HCT116 (cell line): Measurements from ENCODE around the gene SORBS1. TPM values are rescaled to one million over a fixed set of nuclear protein-coding genes. Genes with fewer than 3 reads are reported as not detected.

Experiments
- ATAC-seq: fragments of 200-7000 bp; cut with Tn5 transposase; 2 replicates; pipeline ENCODE4 v1.9.1; 2020; ENCODE audit warnings: mild to moderate bottlenecking, moderate library complexity
- BruUV-seq: library from RNA; stranded (reverse); fragments of 400-500 nt; replicated peaks from 2 replicates; lab custom pipeline; 2021; lab: Mats Ljungman, UMichigan
- CTCF ChIA-PET: fragments of 300-600 bp; sonication (Branson Sonifier 250); formaldehyde crosslinking; loops from one replicate; lab custom pipeline; 2021; ENCODE audit warnings: antibody characterized with exemption; lab: Charles Lee
- POLR2A ChIA-PET: fragments of 300-600, 350-600 bp; sonication (Branson Sonifier 250); formaldehyde crosslinking; loops from one replicate; lab custom pipeline; 2021; ENCODE audit warnings: antibody characterized with exemption; lab: Charles Lee
- RAD21 ChIA-PET, 2 experiments: fragments of 300-600 bp; sonication (Branson Sonifier 250); formaldehyde crosslinking; loops; one replicate each; lab custom pipeline; 2023; ENCODE audit warnings: low total read pairs in 2 of 2; ENCODE audit not compliant: uncharacterized antibody in 2 of 2, unreplicated experiment in 2 of 2, low non-redundant PET in 1 of 2; lab: Charles Lee
- DNase-seq: peaks from one replicate; pipeline ENCODE4 v3.0.0-alpha.2; 2010; ENCODE audit warnings: low read depth, low spot score
- H2AFZ ChIP-seq: fragments of 200-600 bp; shearing (Covaris generic), sonication (generic); 2 replicates; pipeline ENCODE4 v1.6.1; 2017; ENCODE audit warnings: low read depth, mixed run types, mixed read lengths, antibody characterized with exemption, low read length; ENCODE audit not compliant: poor library complexity, severe bottlenecking
- H3K27ac ChIP-seq: 2 replicates; pipeline ENCODE4 v1.5.1; 2012; ENCODE audit warnings: low read depth, low read length
- H3K27me3 ChIP-seq: fragments of 200-600 bp; sonication (generic); 2 replicates; pipeline ENCODE4 v1.6.1; 2016; ENCODE audit warnings: mixed run types, low read length, mixed read lengths; ENCODE audit not compliant: insufficient read depth
- H3K36me3 ChIP-seq, 2 experiments: fragments of 200-500 bp in 1 of 2; fragments of 200-600 bp in 1 of 2; sonication (Bioruptor generic) in 1 of 2; sonication (generic) in 1 of 2; 2 replicates each; pipeline versions ENCODE4 v1.5.1 to v1.6.1; 2014 to 2016; ENCODE audit warnings: low read length in 2 of 2, inconsistent platforms in 1 of 2, mixed read lengths in 1 of 2, mixed run types in 1 of 2; ENCODE audit not compliant: insufficient read depth in 2 of 2, control insufficient read depth in 1 of 2
- H3K4me1 ChIP-seq, 2 experiments: fragments of 200-600 bp in 1 of 2; sonication (generic) in 1 of 2; 2 replicates each; pipeline versions ENCODE4 v1.5.1 to v1.6.1; 2012 to 2017; ENCODE audit warnings: low read length in 2 of 2, inconsistent platforms in 1 of 2, mild to moderate bottlenecking in 1 of 2, mixed read lengths in 1 of 2, mixed run types in 1 of 2, moderate library complexity in 1 of 2; ENCODE audit not compliant: insufficient read depth in 2 of 2, control insufficient read depth in 1 of 2
- H3K4me2 ChIP-seq: fragments of 200-600 bp; sonication (generic); 2 replicates; pipeline ENCODE4 v1.6.1; 2017; ENCODE audit warnings: mixed run types, low read length, mixed read lengths
- H3K4me3 ChIP-seq, 2 experiments: fragments of 200-600 bp in 1 of 2; sonication (generic) in 1 of 2; replicated peaks in 1 of 2; 2 replicates each; pipeline ENCODE4 v1.5.1; 2011 to 2016; ENCODE audit warnings: low read length in 2 of 2, control low read depth in 1 of 2, low read depth in 1 of 2, mild to moderate bottlenecking in 1 of 2, mixed read lengths in 1 of 2, mixed run types in 1 of 2
- H3K79me2 ChIP-seq: fragments of 200-600 bp; sonication (generic); 2 replicates; pipeline ENCODE4 v1.6.1; 2017; ENCODE audit warnings: mild to moderate bottlenecking, mixed run types, low read length, moderate library complexity, mixed read lengths; ENCODE audit not compliant: insufficient read depth
- H3K9ac ChIP-seq: fragments of 200-600 bp; sonication (generic); 2 replicates; pipeline ENCODE4 v1.6.1; 2016; ENCODE audit warnings: low read length, mixed read lengths
- H3K9me2 ChIP-seq: fragments of 200-600 bp; sonication (generic), shearing (Covaris generic); 2 replicates; pipeline ENCODE4 v1.6.1; 2017; ENCODE audit warnings: mixed run types, mild to moderate bottlenecking, moderate library complexity; ENCODE audit not compliant: insufficient read depth
- H3K9me3 ChIP-seq, 2 experiments: fragments of 200-500 bp in 1 of 2; fragments of 200-600 bp in 1 of 2; sonication (Bioruptor generic) in 1 of 2; sonication (generic) in 1 of 2; 2 replicates each; pipeline ENCODE4 v1.6.1; 2014 to 2017; ENCODE audit warnings: low read length in 2 of 2, mixed read lengths in 2 of 2, inconsistent platforms in 1 of 2, low read depth in 1 of 2, mild to moderate bottlenecking in 1 of 2, mixed run types in 1 of 2, moderate library complexity in 1 of 2; ENCODE audit not compliant: control insufficient read depth in 1 of 2, insufficient read depth in 1 of 2
- H4K20me1 ChIP-seq: fragments of 200-600 bp; sonication (generic), shearing (Covaris generic); 2 replicates; pipeline ENCODE4 v1.6.1; 2017; ENCODE audit warnings: mixed run types, mild to moderate bottlenecking, moderate library complexity; ENCODE audit not compliant: insufficient read depth
- CBX3 ChIP-seq: IDR thresholded peaks from 2 replicates; pipeline ENCODE4 v1.6.1; 2012; ENCODE audit warnings: low read depth
- CTCF ChIP-seq, 3 experiments: fragments of 200-600 bp in 1 of 3; sonication (generic) in 1 of 3; IDR thresholded peaks in 2 of 3; conservative IDR thresholded peaks in 1 of 3; 2 replicates each; pipeline ENCODE4 v1.5.1; 2012 to 2017; ENCODE audit warnings: low read depth in 2 of 3, low read length in 2 of 3, antibody characterized with exemption in 1 of 3, borderline replicate concordance in 1 of 3, control low read depth in 1 of 3, mild to moderate bottlenecking in 1 of 3, mixed read lengths in 1 of 3, mixed run types in 1 of 3, moderate library complexity in 1 of 3; ENCODE audit not compliant: insufficient read depth in 1 of 3
- EZH2 ChIP-seq: fragments of 200-600 bp; sonication (generic); IDR thresholded peaks from 2 replicates; pipeline ENCODE4 v1.6.1; 2017; ENCODE audit warnings: antibody characterized with exemption, mixed run types
- EZH2phosphoT487 ChIP-seq: fragments of 200-600 bp; IDR thresholded peaks from 2 replicates; pipeline ENCODE4 v1.6.1; 2018; ENCODE audit warnings: antibody characterized with exemption, borderline replicate concordance
- POLR2A ChIP-seq: IDR thresholded peaks from 2 replicates; pipeline ENCODE4 v1.7.0; 2011; ENCODE audit warnings: borderline replicate concordance; ENCODE audit not compliant: insufficient read depth, insufficient read length; ENCODE audit errors: extremely low read depth
- REST ChIP-seq: IDR thresholded peaks from 2 replicates; pipeline ENCODE4 v1.6.1; 2012; ENCODE audit warnings: low read depth
- SP1 ChIP-seq: IDR thresholded peaks from 2 replicates; pipeline ENCODE4 v1.6.1; 2012; ENCODE audit warnings: low read depth
- SRF ChIP-seq: IDR thresholded peaks from 2 replicates; pipeline ENCODE4 v1.6.1; 2012; ENCODE audit warnings: low read depth
- YY1 ChIP-seq: IDR thresholded peaks from 2 replicates; pipeline ENCODE4 v1.6.1; 2011; ENCODE audit warnings: low read length, low read depth, moderate library complexity, mild to moderate bottlenecking; ENCODE audit not compliant: insufficient replicate concordance; ENCODE audit errors: extremely low read depth
- ZBTB33 ChIP-seq: IDR thresholded peaks from 2 replicates; pipeline ENCODE4 v1.6.1; 2011; ENCODE audit warnings: mild to moderate bottlenecking, low read length, moderate library complexity; ENCODE audit not compliant: insufficient replicate concordance; ENCODE audit errors: extremely low read depth
- ZNF274 ChIP-seq: fragments of 200-500 bp; sonication (Bioruptor generic); IDR thresholded peaks from 2 replicates; pipeline ENCODE4 v1.6.1; 2014; ENCODE audit warnings: mild to moderate bottlenecking, low read depth, low read length, inconsistent platforms
- intact Hi-C: fragments of 100-400 bp; cut with micrococcal nuclease; formaldehyde crosslinking; loops from 2 replicates; pipeline ENCODE4 v1.10.0; 2022
- total RNA-seq: library from RNA; stranded (reverse); gene quantifications from one replicate; pipeline ENCODE4 v1.2.1, GENCODE V29; 2021; ENCODE audit not compliant: unreplicated experiment

The SORBS1 gene
- total RNA-seq, 1 experiment from 2014 or later, result 3.4 TPM

GRCh38 chr10:95305606-95306317 lies 255.4 kb downstream of the SORBS1 start:
- intact Hi-C loops, result no loop called here
- ChIA-PET CTCF (no interaction called here), RAD21 (no interaction called here), POLR2A (no interaction called here)
- BruUV-seq, result no TSS peak
- no peaks in the 10 kb centered on the region for H3K79me2 ChIP-seq
- H3K9ac ChIP-seq, result no peak overlapping the region
- H3K4me3 ChIP-seq, result no peak overlapping the region
- no peaks in the 10 kb centered on the region for H3K36me3 ChIP-seq
- H3K27me3 ChIP-seq, result peaks cover 55% of the 10 kb centered on the region
- peaks cover 4% of the 10 kb centered on the region; the same call in 1 of the 2 replicates for H4K20me1 ChIP-seq
- H2AFZ ChIP-seq, result no peak overlapping the region
- no peaks in the 10 kb centered on the region for H3K9me2 ChIP-seq
- no peak overlapping the region for H3K4me2 ChIP-seq
- ATAC-seq, result no peak
- no peak overlapping the region for H3K27ac ChIP-seq
- H3K4me1 ChIP-seq, result peaks cover 26 to 36% of the 10 kb centered on the region in 2 experiments
- TF ChIP-seq EZH2phosphoT487 (no peak), SP1 (no peak), SRF (no peak), YY1 (no peak), ZNF274 (no peak), ZBTB33 (no peak), CBX3 (no peak), CTCF (IDR thresholded peaks at IDR 0.05 in 2 of 3, conservative IDR thresholded peaks at IDR 0.05 in 1 of 3; ENCODE audit: borderline replicate concordance in 1 of 3, insufficient read depth in 1 of 3, low read depth in 2 of 3, low read length in 2 of 3) (no peak), POLR2A (no peak), EZH2 (no peak), REST (no peak)
- no peak for DNase-seq
- H3K9me3 ChIP-seq, result no peaks in the 10 kb centered on the region
